ENCODE measurements around the gene LPO. TPM values are rescaled to one million over a fixed set of nuclear protein-coding genes. Genes with fewer than 3 reads are reported as not detected.

Gene LPO
- total and polyA plus RNA-seq, 10 of the 15 experiments (the other 5 are each of a cell fraction or from before 2014, with no cell fraction given) = 0.03 to 0.11 (median 0.06) TPM; not detected in 7

DNA sequence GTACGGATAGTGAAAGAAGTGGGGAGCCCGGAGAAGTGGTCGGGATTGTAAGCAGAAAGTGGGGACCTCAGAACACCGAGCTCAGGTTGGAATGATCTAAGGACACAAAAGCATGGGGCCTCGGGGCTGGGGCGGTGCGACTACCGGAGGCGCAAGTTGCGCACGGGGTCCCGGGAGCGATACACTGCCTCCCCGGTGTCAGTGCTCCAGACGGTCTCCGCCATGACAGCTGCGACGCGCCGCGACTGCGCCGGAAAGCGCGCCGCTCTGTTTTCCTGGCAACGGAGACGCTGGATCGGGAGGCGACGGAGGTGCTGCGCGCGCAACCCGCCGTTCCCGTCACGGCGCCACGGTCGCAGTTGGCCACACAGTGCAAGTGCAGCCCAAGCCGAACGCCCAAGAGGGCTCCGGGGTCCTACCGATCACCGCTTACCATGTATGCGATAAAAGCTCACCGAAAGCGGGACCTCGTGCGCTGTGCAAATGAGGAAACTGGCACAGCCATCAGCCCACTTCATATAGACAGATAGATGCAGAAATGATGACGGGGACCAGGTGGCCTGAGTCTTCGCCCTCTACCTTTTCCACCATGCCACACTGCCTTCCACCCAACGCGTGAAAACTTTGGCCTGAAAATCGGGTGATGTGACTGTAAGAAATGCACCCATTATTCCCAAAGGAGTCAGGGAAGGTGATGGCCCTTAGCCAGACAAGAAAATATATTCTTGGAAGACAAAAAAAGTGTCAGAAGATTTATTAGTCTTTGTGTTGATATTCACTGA lies 19.2 kb upstream of the LPO start, which contains the start of gene MKS1 (continued):
- TF ChIP-seq, protein P1, sequence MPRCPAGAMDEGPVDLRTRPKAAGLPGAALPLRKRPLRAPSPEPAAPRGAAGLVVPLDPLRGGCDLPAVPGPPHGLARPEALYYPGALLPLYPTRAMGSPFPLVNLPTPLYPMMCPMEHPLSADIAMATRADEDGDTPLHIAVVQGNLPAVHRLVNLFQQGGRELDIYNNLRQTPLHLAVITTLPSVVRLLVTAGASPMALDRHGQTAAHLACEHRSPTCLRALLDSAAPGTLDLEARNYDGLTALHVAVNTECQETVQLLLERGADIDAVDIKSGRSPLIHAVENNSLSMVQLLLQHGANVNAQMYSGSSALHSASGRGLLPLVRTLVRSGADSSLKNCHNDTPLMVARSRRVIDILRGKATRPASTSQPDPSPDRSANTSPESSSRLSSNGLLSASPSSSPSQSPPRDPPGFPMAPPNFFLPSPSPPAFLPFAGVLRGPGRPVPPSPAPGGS (IDR thresholded peaks at IDR 0.05; ENCODE audit: borderline replicate concordance, insufficient read depth, low read depth, low read length, poor library complexity, severe bottlenecking) = no peak
- TF ChIP-seq, protein P2, sequence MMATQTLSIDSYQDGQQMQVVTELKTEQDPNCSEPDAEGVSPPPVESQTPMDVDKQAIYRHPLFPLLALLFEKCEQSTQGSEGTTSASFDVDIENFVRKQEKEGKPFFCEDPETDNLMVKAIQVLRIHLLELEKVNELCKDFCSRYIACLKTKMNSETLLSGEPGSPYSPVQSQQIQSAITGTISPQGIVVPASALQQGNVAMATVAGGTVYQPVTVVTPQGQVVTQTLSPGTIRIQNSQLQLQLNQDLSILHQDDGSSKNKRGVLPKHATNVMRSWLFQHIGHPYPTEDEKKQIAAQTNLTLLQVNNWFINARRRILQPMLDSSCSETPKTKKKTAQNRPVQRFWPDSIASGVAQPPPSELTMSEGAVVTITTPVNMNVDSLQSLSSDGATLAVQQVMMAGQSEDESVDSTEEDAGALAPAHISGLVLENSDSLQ (IDR thresholded peaks at IDR 0.05) = peak; percentile 61
- peak; percentile 26 for TF ChIP-seq MEF2B (IDR thresholded peaks at IDR 0.05; ENCODE audit: partially characterized antibody, poor library complexity, severe bottlenecking)
- TF ChIP-seq PAX8 (IDR thresholded peaks at IDR 0.05) = no peak
- TF ChIP-seq USF2 (IDR thresholded peaks at IDR 0.05; ENCODE audit: borderline replicate concordance, low read depth, low read length) = no peak
- TF ChIP-seq CUX1 (IDR thresholded peaks at IDR 0.05; ENCODE audit: insufficient replicate concordance, low read depth, low read length) = no peak
- peak; percentile 67; the same call in 1 of the 2 replicates for TF ChIP-seq WRNIP1 (IDR thresholded peaks at IDR 0.05; ENCODE audit: borderline replicate concordance, low read depth, low read length)
- peak; percentile 97 for TF ChIP-seq CREM (IDR thresholded peaks at IDR 0.05; ENCODE audit: low read depth)
- TF ChIP-seq HCFC1 (IDR thresholded peaks at IDR 0.05; ENCODE audit: low read length) = peak; percentile 66
- TF ChIP-seq STAT3 (IDR thresholded peaks at IDR 0.05; ENCODE audit: low read depth, low read length) = no peak
- TF ChIP-seq IRF5 (IDR thresholded peaks at IDR 0.05; ENCODE audit: borderline replicate concordance) = no peak
- TF ChIP-seq ZBTB40 (IDR thresholded peaks at IDR 0.05; ENCODE audit: borderline replicate concordance) = peak; percentile 47

Data from GM12878 (cell line).